H9 (cell line): ENCODE measurements around the gene C1QTNF2. TPM values are rescaled to one million over a fixed set of nuclear protein-coding genes. Genes with fewer than 3 reads are reported as not detected.
A peak's percentile ranks its signal among the peaks of the same experiment; 100 is the strongest.

ENCODE experiments used
- DNase-seq: peaks from one replicate; pipeline ENCODE4 v3.0.0-alpha.2; 2017
- H2AFZ ChIP-seq: one replicate; pipeline ENCODE4 v1.6.1; 2013; ENCODE audit warnings: mild to moderate bottlenecking, low read length, control low read depth, moderate library complexity
- H2AK5ac ChIP-seq: 2 replicates; pipeline ENCODE4 v1.6.1; 2013; ENCODE audit warnings: low read length, control low read depth, mixed read lengths; ENCODE audit not compliant: insufficient read length
- H2BK120ac ChIP-seq: one replicate; pipeline ENCODE4 v1.6.1; 2013; ENCODE audit warnings: low read depth, mild to moderate bottlenecking, low read length, control low read depth, inconsistent platforms; ENCODE audit not compliant: poor library complexity, severe bottlenecking
- H2BK12ac ChIP-seq: 2 replicates; pipeline ENCODE4 v1.6.1; 2013; ENCODE audit warnings: low read length, control low read depth, mixed read lengths, low read depth; ENCODE audit not compliant: insufficient read length
- H2BK15ac ChIP-seq: 2 replicates; pipeline ENCODE4 v1.6.1; 2013; ENCODE audit warnings: low read depth, low read length, control low read depth
- H2BK20ac ChIP-seq: one replicate; pipeline ENCODE4 v1.6.1; 2013; ENCODE audit warnings: low read depth, mild to moderate bottlenecking, low read length, control low read depth, inconsistent platforms; ENCODE audit not compliant: poor library complexity, severe bottlenecking
- H2BK5ac ChIP-seq: 2 replicates; pipeline ENCODE4 v1.6.1; 2013; ENCODE audit warnings: low read length, control low read depth, mixed read lengths; ENCODE audit not compliant: insufficient read length
- H3K14ac ChIP-seq: 2 replicates; pipeline ENCODE4 v1.6.1; 2013; ENCODE audit warnings: low read length, control low read depth; ENCODE audit not compliant: insufficient read depth
- H3K18ac ChIP-seq: 2 replicates; pipeline ENCODE4 v1.6.1; 2013; ENCODE audit warnings: low read depth, mild to moderate bottlenecking, mixed read lengths, low read length, control low read depth; ENCODE audit not compliant: insufficient read length
- H3K23ac ChIP-seq: 2 replicates; pipeline ENCODE4 v1.6.1; 2013; ENCODE audit warnings: low read length, control low read depth, mixed read lengths, low read depth; ENCODE audit not compliant: insufficient read length
- H3K23me2 ChIP-seq: 2 replicates; pipeline ENCODE4 v1.6.1; 2013; ENCODE audit warnings: low read depth, mild to moderate bottlenecking, mixed read lengths, low read length, control low read depth; ENCODE audit not compliant: insufficient read length, poor library complexity, severe bottlenecking
- H3K27ac ChIP-seq: 2 replicates; pipeline ENCODE4 v1.5.1; 2013; ENCODE audit warnings: low read length, control low read depth, mixed read lengths, low read depth; ENCODE audit not compliant: insufficient read length
- H3K27me3 ChIP-seq: 2 replicates; pipeline ENCODE4 v1.6.1; 2013; ENCODE audit warnings: low read length, control low read depth, inconsistent platforms; ENCODE audit not compliant: insufficient read depth
- H3K4ac ChIP-seq: 2 replicates; pipeline ENCODE4 v1.6.1; 2013; ENCODE audit warnings: low read depth, mild to moderate bottlenecking, control low read depth, inconsistent platforms, low read length, moderate library complexity
- H3K4me1 ChIP-seq: 2 replicates; pipeline ENCODE4 v1.6.1; 2013; ENCODE audit warnings: low read length, control low read depth, inconsistent platforms; ENCODE audit not compliant: insufficient read depth
- H3K4me2 ChIP-seq: 2 replicates; pipeline ENCODE4 v1.6.1; 2013; ENCODE audit warnings: low read length, control low read depth, mixed read lengths; ENCODE audit not compliant: insufficient read length, insufficient read depth
- H3K56ac ChIP-seq: 2 replicates; pipeline ENCODE4 v1.6.1; 2013; ENCODE audit warnings: low read depth, mild to moderate bottlenecking, mixed read lengths, low read length, control low read depth; ENCODE audit not compliant: insufficient read length
- H3K79me1 ChIP-seq: 2 replicates; pipeline ENCODE4 v1.6.1; 2013; ENCODE audit warnings: low read depth, mild to moderate bottlenecking, moderate library complexity, low read length, control low read depth, inconsistent platforms; ENCODE audit not compliant: insufficient read depth, poor library complexity, severe bottlenecking
- H3K79me2 ChIP-seq: 2 replicates; pipeline ENCODE4 v1.6.1; 2013; ENCODE audit warnings: low read length, control low read depth, inconsistent platforms; ENCODE audit not compliant: insufficient read depth
- H3K9ac ChIP-seq: 2 replicates; pipeline ENCODE4 v1.6.1; 2013; ENCODE audit warnings: low read length, control low read depth, mixed read lengths; ENCODE audit not compliant: insufficient read length; ENCODE audit errors: extremely low read depth
- H3K9me3 ChIP-seq: one replicate; pipeline ENCODE4 v1.6.1; 2013; ENCODE audit warnings: low read depth, low read length, inconsistent platforms; ENCODE audit not compliant: control insufficient read depth
- H3T11ph ChIP-seq: one replicate; pipeline ENCODE4 v1.6.1; 2013; ENCODE audit warnings: mild to moderate bottlenecking, low read length, control low read depth, inconsistent platforms
- H4K20me1 ChIP-seq: one replicate; pipeline ENCODE4 v1.6.1; 2013; ENCODE audit not compliant: control insufficient read depth, insufficient read length, insufficient read depth
- H4K5ac ChIP-seq: 2 replicates; pipeline ENCODE4 v1.6.1; 2013; ENCODE audit warnings: low read depth, mild to moderate bottlenecking, mixed read lengths, low read length, control low read depth; ENCODE audit not compliant: insufficient read length
- H4K8ac ChIP-seq: replicated peaks from 2 replicates; pipeline ENCODE4 v1.6.1; 2013; ENCODE audit warnings: low read length, control low read depth, mixed read lengths, low read depth; ENCODE audit not compliant: insufficient read length
- H4K91ac ChIP-seq: 2 replicates; pipeline ENCODE4 v1.6.1; 2013; ENCODE audit warnings: low read depth, mild to moderate bottlenecking, moderate library complexity, mixed read lengths, low read length, control low read depth; ENCODE audit not compliant: insufficient read length
- H3K27ac Mint-ChIP-seq, 3 experiments: 2 replicates in 2 of 3; 3 replicates in 1 of 3; pipeline ENCODE4 v1.8.0; 2020 to 2021; ENCODE audit warnings: mixed read lengths in 3 of 3, mild to moderate bottlenecking in 1 of 3, moderate library complexity in 1 of 3
- H3K27me3 Mint-ChIP-seq: 2 replicates; pipeline ENCODE4 v1.8.0; 2021; ENCODE audit warnings: low read depth, mild to moderate bottlenecking, moderate library complexity, mixed read lengths
- H3K36me3 Mint-ChIP-seq, 3 experiments: 2 replicates in 2 of 3; 3 replicates in 1 of 3; pipeline ENCODE4 v1.8.0; 2020 to 2021; ENCODE audit warnings: low read depth in 3 of 3, mixed read lengths in 3 of 3; ENCODE audit not compliant: insufficient read depth in 1 of 3
- H3K4me1 Mint-ChIP-seq, 2 experiments: 2 replicates each; pipeline ENCODE4 v1.8.0; 2020; ENCODE audit warnings: mixed read lengths in 2 of 2
- H3K4me3 Mint-ChIP-seq, 2 experiments: 2 replicates in 1 of 2; 3 replicates in 1 of 2; pipeline ENCODE4 v1.8.0; 2020 to 2021; ENCODE audit warnings: mild to moderate bottlenecking in 2 of 2, mixed read lengths in 2 of 2, moderate library complexity in 1 of 2
- H3K9me3 Mint-ChIP-seq, 2 experiments: 2 replicates in 1 of 2; 3 replicates in 1 of 2; pipeline ENCODE4 v1.8.0; 2020; ENCODE audit warnings: mild to moderate bottlenecking in 2 of 2, mixed read lengths in 2 of 2, moderate library complexity in 1 of 2
- CTCF ChIP-seq: fragments of 200-600 bp; sonication (generic); conservative IDR thresholded peaks from 3 replicates; pipeline ENCODE4 v1.8.0; 2021; ENCODE audit warnings: antibody characterized with exemption, mild to moderate bottlenecking
- WGBS: extraction: QIAGEN DNeasy Blood & Tissue Kit; methylation state at CpG from one replicate; pipeline ENCODE4 v1.1.7; 2013; ENCODE audit warnings: missing lambda C conversion rate, low lambda C conversion rate, mixed read lengths; ENCODE audit not compliant: insufficient read length; ENCODE audit errors: extremely low coverage; 5-methylcytosine and 5-hydroxymethylcytosine counted together
- total RNA-seq: library from RNA; stranded (reverse); gene quantifications from 2 replicates; pipeline ENCODE4 v1.2.1, GENCODE V29; 2021

C1QTNF2 gene
- total RNA-seq, 1 experiment from 2014 or later = 0.59 TPM

- Histone ChIP-seq H3K27me3 (no peaks in the 10 kb centered on the region), H2BK12ac (no peak overlapping the region), H2BK5ac (no peak overlapping the region), H2AFZ (no peak overlapping the region), H3K14ac (no peak overlapping the region), H2AK5ac (no peak overlapping the region), H3K4me2 (no peak overlapping the region), H4K5ac (no peak overlapping the region), H4K8ac (no peak overlapping the region), H3K4ac (no peak overlapping the region), H3K9ac (no peak overlapping the region), H3K23ac (no peak overlapping the region), H3K18ac (no peak overlapping the region), H2BK20ac (no peak overlapping the region), H3K4me1 (peaks cover 6% of the 10 kb centered on the region), H2BK120ac (no peak overlapping the region), H3T11ph (no peak overlapping the region), H3K27ac (no peak overlapping the region), H3K23me2 (peaks cover 12% of the 10 kb centered on the region), H3K56ac (no peak overlapping the region), H3K79me1 (no peaks in the 10 kb centered on the region), H2BK15ac (no peak overlapping the region), H4K20me1 (no peaks in the 10 kb centered on the region), H3K79me2 (peaks cover 2% of the 10 kb centered on the region; the same call in 1 of the 2 replicates), H3K9me3 (no peaks in the 10 kb centered on the region), H4K91ac (no peak overlapping the region)
- Mint-ChIP-seq H3K27me3 (no peaks in the 10 kb centered on the region; the same call in 1 of the 2 replicates), H3K36me3 (peaks cover 0 to under 1% (median under 1%) of the 10 kb centered on the region in 3 experiments; a peak in 2 of 7 replicates), H3K9me3 (no peaks in the 10 kb centered on the region; a peak in 3 of 5 replicates), H3K4me3 (no peak overlapping the region), H3K27ac (peak overlapping the region in 1 of 3 experiments; percentile 70; a peak in 4 of 7 replicates), H3K4me1 (peaks cover 29 to 39% of the 10 kb centered on the region in 2 experiments)
- no CpG with 5 or more reads among the region's 1 CpG for WGBS
- DNase-seq = no peak
- no peak for TF ChIP-seq CTCF
These were observed 54.5 kb downstream of the C1QTNF2 start for GRCh38 chr5:160315968-160316367.
